ENCODE results near the gene DVL1. TPM values are rescaled to one million over a fixed set of nuclear protein-coding genes. Genes with fewer than 3 reads are reported as not detected.
A peak's percentile ranks its signal among the peaks of the same experiment; 100 is the strongest.

Gene DVL1
- total RNA-seq, 2 donors from 2014 or later: 57.2 to 69.0 TPM

DNA sequence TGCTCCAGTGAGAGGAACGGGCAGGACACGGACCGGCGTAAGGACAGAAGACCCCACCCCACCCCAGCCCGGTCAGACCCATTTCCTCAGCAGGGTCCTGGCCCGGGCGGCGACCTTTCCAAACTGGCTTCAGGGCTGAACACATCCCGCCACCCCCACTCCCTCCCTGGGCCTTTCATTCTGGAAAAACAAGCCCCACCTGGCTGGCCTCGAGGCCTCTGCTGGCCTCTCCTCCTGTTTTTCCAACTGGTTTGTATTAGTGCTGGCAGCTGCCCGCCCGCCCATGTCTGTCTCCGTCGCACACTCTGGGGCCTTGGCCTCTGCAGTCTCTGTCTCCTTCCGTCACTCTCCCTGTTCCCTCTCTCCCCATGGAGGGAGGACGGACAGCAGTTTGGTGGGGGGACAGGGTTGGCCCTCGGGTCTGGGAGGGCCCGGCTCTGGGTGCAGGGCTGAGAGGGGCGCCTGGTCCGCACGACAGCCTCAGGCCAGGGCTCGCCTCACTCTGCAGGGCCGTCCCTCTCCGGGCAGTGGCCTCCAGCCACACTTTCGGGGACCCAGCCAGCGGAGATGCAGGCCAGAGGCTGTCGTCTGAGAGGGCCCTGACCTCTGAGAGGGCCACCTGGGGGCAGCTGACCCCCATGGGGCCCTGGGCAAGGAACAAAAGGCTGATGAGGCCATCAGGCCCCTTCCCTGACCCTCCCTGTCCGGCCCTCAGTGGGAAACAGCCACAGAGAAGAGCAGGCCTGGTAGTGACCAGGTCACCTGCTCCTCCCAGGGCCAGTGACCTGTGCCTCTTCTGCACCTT, 10.6 kb upstream of the DVL1 start:
- intact Hi-C loops (cut with DNase I, micrococcal nuclease): no loop called here
- ATAC-seq: no peak
- no peak for DNase-seq

DNA sequence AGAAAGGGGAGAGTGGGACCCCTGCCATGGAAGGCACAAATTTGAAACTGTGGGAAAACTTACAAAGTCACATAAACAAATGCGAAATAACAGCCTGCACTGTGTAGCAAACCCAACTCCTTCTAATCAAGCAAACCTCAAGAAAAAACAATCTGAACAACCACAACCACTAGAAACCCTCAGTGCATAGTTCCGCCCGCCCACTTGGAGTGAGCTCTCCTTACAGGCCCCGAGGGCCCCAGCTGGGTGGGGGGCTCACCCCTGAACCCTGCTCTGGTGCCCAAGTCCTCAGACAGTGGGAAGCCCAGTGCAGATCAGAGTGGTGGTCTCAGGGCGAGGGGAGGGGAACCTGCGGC, 10.1 kb upstream of the DVL1 start:
- intact Hi-C loops (cut with DNase I, micrococcal nuclease): no loop called here
- ATAC-seq: no peak
- no peak for DNase-seq

GRCh38 chr1:1358433-1359271, 9.4 kb upstream of the DVL1 start, which contains the start of gene MXRA8:
Gene MXRA8 (minus strand): TSS chr1:1358555. CDS start chr1:1358504, 51 bp downstream.
- intact Hi-C loops (cut with DNase I, micrococcal nuclease): no loop called here
- peak in 1 of 2 donors; percentile 81 for DNase-seq
- ATAC-seq: peak; percentile 15

DNA sequence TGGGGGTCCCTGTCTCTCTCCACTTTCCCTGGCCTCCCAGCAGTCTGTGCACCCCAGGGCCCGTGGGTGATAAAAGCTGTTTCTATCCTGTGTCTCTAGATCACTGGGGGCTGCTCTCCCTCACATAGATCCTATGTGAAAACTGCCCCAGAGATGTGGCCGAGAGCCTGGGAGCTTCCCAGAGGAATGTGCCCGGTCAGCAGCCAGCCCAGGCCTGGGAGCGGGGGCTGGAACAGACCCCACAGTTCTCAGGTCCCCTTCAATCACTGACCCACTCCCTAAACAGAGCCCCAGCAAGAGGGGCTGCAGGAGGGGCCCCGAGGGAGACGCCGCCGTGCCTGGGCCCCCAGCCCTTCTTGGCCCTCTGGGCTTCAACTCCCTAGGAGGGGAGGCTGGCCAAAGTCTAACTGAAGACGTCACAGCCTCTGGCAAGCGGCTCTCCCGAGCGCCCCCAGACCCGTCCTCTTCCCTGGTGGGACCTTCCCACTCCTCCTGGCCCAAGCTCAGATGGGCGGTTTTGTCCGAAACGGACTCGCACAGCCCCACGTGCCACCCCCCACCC, 8.7 kb upstream of the DVL1 start:
- intact Hi-C loops (cut with DNase I, micrococcal nuclease): no loop called here
- ATAC-seq: no peak
- DNase-seq: no peak

- peak in 1 of 2 donors; percentile 29 for DNase-seq
- intact Hi-C loops (cut with DNase I, micrococcal nuclease): no loop called here
- peak; percentile 51 for ATAC-seq
Measured at GRCh38 chr1:1356796-1357401, 7.7 kb upstream of the DVL1 start.

GRCh38 chr1:1356166-1356795, 7.1 kb upstream of the DVL1 start:
- ATAC-seq (no peak), DNase-seq (no peak)

DNA sequence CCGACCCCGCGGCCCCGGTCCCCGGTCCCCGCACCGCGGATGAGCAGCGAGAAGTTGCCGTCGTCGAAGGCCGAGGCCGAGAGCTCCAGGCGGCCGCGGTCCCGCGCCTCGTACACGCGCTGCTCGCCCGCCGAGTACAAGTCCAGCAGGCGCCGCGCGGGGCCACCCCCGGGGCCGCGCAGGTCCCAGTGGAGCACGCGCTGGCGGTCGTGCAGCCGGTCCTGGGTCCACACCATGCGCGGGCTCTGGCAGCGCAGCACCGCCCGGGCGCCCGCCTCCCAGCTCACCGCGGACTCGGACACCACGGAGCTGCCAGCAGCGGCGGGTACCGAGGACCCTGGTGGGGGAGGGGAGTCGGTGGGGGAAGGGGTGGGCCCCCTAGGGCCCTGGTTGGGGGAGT, 6.2 kb upstream of the DVL1 start:
- intact Hi-C loops (cut with DNase I, micrococcal nuclease): no loop called here
- ATAC-seq (peak; percentile 32), DNase-seq (peak in 1 of 2 donors; percentile 35)

More at GRCh38 chr1:1356166-1356795, 7.1 kb upstream of the DVL1 start:
- intact Hi-C loops (cut with DNase I, micrococcal nuclease): no loop called here

DNA sequence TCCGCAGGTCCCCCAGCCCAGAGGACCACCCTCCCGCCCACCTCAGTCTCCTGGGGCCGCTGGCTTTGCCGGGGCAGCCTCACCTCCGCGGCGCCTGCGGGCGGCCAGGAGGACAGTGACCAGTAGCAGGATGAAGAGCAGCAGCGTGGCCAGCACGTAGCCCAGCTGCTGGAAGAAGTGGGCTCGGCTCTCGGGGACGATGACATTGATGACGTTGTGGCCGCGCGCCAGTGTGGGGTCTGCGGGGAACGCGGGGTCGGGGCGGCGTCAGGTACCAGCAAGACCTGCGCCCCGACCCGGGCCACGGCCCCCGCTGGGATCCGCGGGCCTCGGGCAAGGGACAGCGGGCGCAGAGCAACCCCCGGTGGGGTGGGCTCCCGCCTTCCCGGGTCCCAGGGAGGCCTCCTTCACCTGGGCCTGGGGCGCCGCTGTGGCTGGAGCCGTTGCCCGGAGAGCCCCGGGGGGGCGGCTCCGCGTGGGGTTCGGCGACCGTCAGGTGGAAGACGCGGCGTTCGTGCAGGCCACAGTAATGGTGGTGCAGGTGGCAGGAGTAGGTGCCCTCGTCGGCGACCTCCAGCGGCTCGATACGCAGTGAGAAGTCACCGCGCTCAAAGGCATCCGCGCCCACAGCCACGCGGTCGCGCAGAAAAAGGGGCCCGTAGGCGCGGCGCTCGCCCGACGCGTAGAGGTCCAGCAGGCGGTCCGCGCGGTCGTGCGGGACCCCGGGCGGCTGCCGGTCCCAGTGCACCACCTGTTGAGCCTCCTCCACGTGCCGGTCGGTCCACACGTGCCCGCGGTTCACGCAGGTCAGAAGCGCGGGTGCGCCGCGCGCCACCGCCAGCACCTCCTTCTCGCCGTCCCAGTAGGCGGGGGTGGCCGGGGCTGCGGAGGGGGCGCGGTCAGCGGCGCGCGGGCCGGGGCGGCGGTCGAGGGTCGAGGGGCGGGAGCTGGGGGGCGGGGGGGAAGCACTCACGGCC, 5.3 kb upstream of the DVL1 start:
- no peak for DNase-seq
- no peak for ATAC-seq
- intact Hi-C loops (cut with DNase I, micrococcal nuclease): no loop called here

GRCh38 chr1:1353389-1354151, 4.4 kb upstream of the DVL1 start:
- intact Hi-C loops (cut with DNase I, micrococcal nuclease): no loop called here

DNA sequence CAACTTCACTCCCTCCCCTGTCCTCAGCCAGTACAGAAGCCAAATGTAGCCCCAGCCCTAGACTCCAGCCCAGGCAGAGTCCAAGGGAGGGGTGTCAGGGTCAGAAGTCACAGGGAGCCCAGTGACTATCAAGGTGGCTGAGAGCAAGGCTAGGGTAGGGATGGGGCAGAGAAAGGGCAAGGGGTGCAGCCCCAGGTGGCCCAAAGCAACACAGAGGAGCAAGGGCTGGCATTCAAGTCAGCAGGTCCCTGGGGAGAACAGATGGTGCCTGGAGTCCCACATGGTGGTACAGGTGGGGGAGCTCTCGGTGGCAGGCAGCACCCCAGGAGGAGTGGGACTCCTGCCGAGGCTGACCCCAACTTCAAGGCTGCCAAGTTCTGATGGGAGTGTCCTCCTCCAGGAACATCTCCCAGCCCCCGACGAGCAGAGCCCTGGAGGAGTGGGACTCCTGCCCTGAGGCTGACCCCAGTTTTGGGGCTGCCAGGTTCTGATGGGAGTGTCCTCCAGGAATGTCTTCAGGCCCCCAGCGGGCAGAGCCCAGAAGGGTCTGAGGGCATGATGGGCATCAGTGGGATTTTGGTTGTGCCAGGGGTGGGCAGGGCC, 3.7 kb upstream of the DVL1 start:
- no peak for DNase-seq
- intact Hi-C loops (cut with DNase I, micrococcal nuclease): no loop called here
- ATAC-seq: no peak

More at GRCh38 chr1:1353389-1354151, 4.4 kb upstream of the DVL1 start:
- DNase-seq: no peak
- ATAC-seq: no peak

DNA sequence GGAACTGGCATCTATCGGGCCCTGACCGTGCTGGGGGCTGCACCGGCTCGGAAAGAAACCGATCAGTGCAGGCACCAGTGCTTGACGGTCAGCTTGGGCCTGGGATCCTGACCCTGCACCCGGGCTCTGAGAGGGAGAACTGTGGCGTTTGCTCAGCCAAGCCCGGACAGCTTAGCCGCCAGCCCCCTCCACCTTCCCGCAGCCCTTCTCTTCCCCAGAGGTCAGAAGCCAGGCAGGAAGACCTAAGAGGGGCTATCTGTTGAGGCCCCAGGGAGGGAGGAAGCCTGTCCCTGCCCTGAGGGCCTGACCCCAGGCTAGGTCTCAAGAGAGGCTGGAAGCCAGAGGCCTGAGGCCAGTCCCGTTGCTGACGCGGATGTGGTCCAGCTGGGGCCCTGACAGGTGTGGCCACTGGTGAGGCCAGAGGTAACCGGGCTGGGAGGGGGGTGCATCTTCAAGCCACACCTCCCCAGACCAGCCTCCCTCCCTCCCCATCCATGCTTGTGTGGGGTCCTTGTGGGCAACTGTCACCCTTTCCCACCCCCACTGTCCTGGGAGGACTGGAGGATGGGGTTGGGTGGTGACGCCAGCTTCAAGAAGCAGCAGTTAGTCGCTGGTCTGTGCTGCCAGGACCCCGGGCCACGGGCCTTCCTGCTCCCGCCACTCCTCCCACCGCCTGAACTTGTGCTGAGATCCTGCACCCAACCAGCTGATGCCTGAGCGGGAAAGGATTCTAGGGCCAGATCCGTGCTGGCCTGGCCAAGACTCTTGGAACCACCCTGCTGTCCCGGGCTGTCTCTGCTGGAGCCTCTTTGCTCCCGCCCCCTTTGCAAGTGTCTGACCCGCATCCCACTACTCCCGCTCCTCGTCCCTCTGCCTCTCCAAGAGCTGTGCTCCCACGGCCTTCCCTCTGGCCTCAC, 2.6 kb upstream of the DVL1 start:
- DNase-seq (no peak), ATAC-seq (no peak)
- intact Hi-C loops (cut with DNase I, micrococcal nuclease): no loop called here

- intact Hi-C loops (cut with DNase I, micrococcal nuclease): no loop called here
- DNase-seq: peak in 1 of 2 donors; percentile 65
- ATAC-seq: peak; percentile 26
Measured at GRCh38 chr1:1348420-1349255, 580 bp downstream of the DVL1 start.

- intact Hi-C loops (cut with DNase I, micrococcal nuclease): no loop called here
- DNase-seq: peak; percentile 74 to 77
Measured at GRCh38 chr1:1347663-1348419, 1.4 kb downstream of the DVL1 start.

DNA sequence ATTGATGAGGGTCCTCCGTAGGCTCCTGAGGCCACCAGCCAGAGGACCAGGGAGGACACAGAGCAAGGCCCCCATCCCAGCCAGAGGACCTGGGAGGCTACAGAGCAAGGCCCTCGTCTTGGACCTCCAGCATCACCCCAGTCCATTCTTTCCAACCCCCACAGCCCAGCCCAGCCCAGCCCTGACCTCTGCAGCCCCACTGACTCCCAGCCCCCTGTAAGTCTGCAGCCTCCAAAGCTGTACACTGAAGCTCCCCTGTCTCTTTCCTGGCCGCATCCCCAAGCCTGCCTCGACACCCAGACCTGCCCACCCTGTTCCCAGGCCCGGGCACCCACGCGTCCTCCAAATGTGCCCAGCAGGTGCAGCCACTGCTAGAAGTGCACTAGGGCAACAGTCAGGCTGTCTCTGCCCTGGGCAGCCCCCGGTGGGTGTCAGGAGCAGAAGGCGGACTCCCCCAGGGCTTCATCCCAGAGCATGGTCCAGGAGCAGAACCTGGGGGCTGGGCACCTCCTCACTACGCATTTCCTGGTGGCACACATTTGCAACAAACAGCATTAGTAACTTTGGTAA, 2.1 kb downstream of the DVL1 start:
- no peak for DNase-seq
- intact Hi-C loops (cut with DNase I, micrococcal nuclease): no loop called here
- ATAC-seq: no peak

More at GRCh38 chr1:1347663-1348419, 1.4 kb downstream of the DVL1 start:
- peak; percentile 76 for ATAC-seq
